CD4-positive, alpha-beta T cell treated with Interleukin-17A for 1 hour (primary cell): ENCODE data around the gene MAP3K5.
"Not testable (repeated sequence)": the region's sequence is repeated elsewhere in the genome, so short reads cannot be mapped to it uniquely, and the experiment has no call there.

Source experiments
- DNase-seq: peaks from one replicate; pipeline ENCODE4 v3.0.0-alpha.2; 2020

The MAP3K5 gene

GRCh38 chr6:136792095-136792409 lies 225 bp downstream of the MAP3K5 start:
- no peak for DNase-seq

GRCh38 chr6:136791296-136792094 lies 782 bp downstream of the MAP3K5 start:
- DNase-seq: peak; percentile 56

GRCh38 chr6:136790411-136791295 lies 1.6 kb downstream of the MAP3K5 start:
- DNase-seq: no peak

GRCh38 chr6:136789440-136789839 lies 2.8 kb downstream of the MAP3K5 start:
- DNase-seq: not testable (repeated sequence)

- peak; percentile 79 for DNase-seq
Observed at GRCh38 chr6:136788069-136788902, 4.0 kb downstream of the MAP3K5 start.

- DNase-seq: no peak
Observed at GRCh38 chr6:136787726-136788068, 4.6 kb downstream of the MAP3K5 start.

- DNase-seq: no peak
Observed at GRCh38 chr6:136786658-136787057, 5.6 kb downstream of the MAP3K5 start.

GRCh38 chr6:136784910-136785746 lies 7.1 kb downstream of the MAP3K5 start:
- DNase-seq: peak; percentile 49

GRCh38 chr6:136784271-136784664 lies 8.0 kb downstream of the MAP3K5 start:
- DNase-seq: no peak

GRCh38 chr6:136783495-136784270 lies 8.6 kb downstream of the MAP3K5 start:
- peak; percentile 40 for DNase-seq

- no peak for DNase-seq
Observed at GRCh38 chr6:136783021-136783420, 9.3 kb downstream of the MAP3K5 start.

- peak; percentile 33 for DNase-seq
Observed at GRCh38 chr6:136782021-136782770, 10.1 kb downstream of the MAP3K5 start.

- no peak for DNase-seq
Observed at GRCh38 chr6:136780972-136781371, 11.3 kb downstream of the MAP3K5 start.

GRCh38 chr6:136779682-136780081 lies 12.6 kb downstream of the MAP3K5 start:
- no peak for DNase-seq

GRCh38 chr6:136777651-136778050 lies 14.6 kb downstream of the MAP3K5 start:
- DNase-seq: no peak

- no peak for DNase-seq
Observed at GRCh38 chr6:136775548-136775947, 16.7 kb downstream of the MAP3K5 start.

GRCh38 chr6:136775081-136775480 lies 17.2 kb downstream of the MAP3K5 start:
- DNase-seq: no peak

- no peak for DNase-seq
Observed at GRCh38 chr6:136774228-136775041, 17.8 kb downstream of the MAP3K5 start.

- no peak for DNase-seq
Observed at GRCh38 chr6:136773473-136773796, 18.8 kb downstream of the MAP3K5 start.
